ENCODE measurements around the gene SELE.

SELE gene, protein sequence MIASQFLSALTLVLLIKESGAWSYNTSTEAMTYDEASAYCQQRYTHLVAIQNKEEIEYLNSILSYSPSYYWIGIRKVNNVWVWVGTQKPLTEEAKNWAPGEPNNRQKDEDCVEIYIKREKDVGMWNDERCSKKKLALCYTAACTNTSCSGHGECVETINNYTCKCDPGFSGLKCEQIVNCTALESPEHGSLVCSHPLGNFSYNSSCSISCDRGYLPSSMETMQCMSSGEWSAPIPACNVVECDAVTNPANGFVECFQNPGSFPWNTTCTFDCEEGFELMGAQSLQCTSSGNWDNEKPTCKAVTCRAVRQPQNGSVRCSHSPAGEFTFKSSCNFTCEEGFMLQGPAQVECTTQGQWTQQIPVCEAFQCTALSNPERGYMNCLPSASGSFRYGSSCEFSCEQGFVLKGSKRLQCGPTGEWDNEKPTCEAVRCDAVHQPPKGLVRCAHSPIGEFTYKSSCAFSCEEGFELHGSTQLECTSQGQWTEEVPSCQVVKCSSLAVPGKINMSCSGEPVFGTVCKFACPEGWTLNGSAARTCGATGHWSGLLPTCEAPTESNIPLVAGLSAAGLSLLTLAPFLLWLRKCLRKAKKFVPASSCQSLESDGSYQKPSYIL

DNA sequence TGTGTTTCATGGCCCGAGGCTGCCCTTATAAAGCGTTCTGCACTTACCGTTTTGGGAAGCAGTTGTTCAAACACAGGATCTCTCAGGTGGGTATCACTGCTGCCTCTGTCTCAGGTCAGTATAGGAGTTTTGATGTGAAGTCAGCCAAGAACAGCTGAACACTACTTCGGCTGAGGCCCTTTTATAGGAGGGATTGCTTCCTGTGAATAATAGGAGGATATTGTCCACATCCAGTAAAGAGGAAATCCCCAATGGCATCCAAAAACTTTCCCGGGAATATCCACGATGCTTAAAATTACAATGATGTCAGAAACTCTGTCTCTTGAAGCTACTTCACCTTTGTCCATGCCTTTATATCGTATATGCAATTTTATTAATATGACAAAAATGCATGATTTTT lies at the start of gene SELE:
SELE (minus strand) TSS at position 156 of the 400 bp plus-strand sequence. CDS start 467 bp downstream, outside the sequence.
- Mint-ChIP-seq H3K27me3 (peaks cover 11% of the 10 kb centered on the region), H3K27ac (no peak within 1 kb of the TSS), H3K9me3 (no peaks in the 10 kb centered on the region), H3K4me3 (no peak within 1 kb of the TSS), H3K36me3 (ENCODE audit: low read depth) (no peaks in the 10 kb centered on the region), H3K4me1 (no peaks in the 10 kb centered on the region)
- no peak for DNase-seq
- no peak for ATAC-seq

DNA sequence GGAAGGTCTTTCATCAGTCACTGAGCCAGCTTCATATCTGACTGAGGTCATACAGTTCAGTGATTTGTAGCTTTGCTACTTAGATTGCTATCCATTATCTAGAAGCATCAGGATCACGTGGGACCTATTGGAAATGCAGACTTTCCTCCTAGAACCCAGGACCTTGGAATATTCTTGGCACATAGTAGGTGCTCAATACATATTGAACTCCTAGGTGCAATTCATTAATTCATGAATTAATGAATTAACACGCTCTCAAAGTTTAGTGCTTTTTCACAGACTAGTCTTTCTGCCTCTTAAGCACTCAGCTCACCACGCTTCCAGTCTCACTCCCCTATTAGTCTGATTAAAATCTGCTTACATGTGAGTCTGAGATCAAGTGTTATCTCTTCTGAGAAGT lies 48.7 kb upstream of the SELE start:
- Mint-ChIP-seq H3K36me3 (ENCODE audit: low read depth) (no peaks in the 10 kb centered on the region), H3K4me1 (no peaks in the 10 kb centered on the region), H3K4me3 (no peak overlapping the region), H3K27me3 (peaks cover 28% of the 10 kb centered on the region), H3K9me3 (no peaks in the 10 kb centered on the region), H3K27ac (no peak overlapping the region)
- DNase-seq (no peak), ATAC-seq (no peak)

DNA sequence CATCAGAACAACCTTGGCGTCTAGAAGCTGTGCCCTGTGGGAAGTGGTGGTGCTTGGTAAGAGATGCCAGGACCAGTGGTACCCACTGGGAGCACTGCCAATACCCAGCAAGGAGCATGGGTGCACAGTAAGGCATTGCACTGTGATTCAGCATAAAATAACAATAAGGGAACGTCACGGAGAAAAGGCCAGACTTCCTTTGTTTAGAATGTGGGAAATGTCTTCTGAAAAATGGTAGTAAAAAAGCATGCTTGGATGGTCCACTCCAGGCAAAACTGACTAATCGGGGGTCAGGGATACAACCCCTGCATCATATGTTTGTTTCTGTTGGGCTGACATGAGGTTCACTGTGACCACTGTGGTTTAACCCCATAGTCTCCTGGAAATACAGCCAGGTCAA lies 46.1 kb upstream of the SELE start:
- H3K4me3 Mint-ChIP-seq, result no peak overlapping the region
- H3K27ac Mint-ChIP-seq, result no peak overlapping the region
- H3K9me3 Mint-ChIP-seq, result no peaks in the 10 kb centered on the region
- H3K36me3 Mint-ChIP-seq (ENCODE audit: low read depth), result no peaks in the 10 kb centered on the region
- H3K27me3 Mint-ChIP-seq, result peaks cover 14% of the 10 kb centered on the region
- no peaks in the 10 kb centered on the region for H3K4me1 Mint-ChIP-seq
- DNase-seq (no peak), ATAC-seq (no peak)

DNA sequence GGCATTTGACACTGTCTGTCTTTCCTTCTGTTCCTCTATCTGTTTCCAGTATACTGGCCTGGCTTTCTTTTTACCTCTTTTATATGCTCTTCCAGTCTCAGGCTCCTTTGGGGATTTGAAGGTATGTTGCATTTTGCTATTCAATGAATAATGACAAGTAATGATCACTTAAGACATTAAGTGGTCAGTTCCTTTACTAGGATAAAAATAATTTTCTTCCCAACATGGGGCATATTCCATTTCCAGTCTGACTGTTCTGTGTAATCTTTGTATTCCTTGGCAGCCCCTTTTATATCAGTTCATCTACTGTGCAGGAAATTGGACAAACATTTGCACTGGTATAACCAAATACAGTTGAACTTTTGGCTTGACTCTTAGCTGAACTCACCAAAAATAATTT lies 45.3 kb upstream of the SELE start:
- Mint-ChIP-seq H3K4me1 (no peaks in the 10 kb centered on the region), H3K27ac (no peak overlapping the region), H3K36me3 (ENCODE audit: low read depth) (no peaks in the 10 kb centered on the region), H3K4me3 (no peak overlapping the region), H3K9me3 (no peaks in the 10 kb centered on the region), H3K27me3 (peaks cover 7% of the 10 kb centered on the region)
- ATAC-seq (no peak), DNase-seq (no peak)

DNA sequence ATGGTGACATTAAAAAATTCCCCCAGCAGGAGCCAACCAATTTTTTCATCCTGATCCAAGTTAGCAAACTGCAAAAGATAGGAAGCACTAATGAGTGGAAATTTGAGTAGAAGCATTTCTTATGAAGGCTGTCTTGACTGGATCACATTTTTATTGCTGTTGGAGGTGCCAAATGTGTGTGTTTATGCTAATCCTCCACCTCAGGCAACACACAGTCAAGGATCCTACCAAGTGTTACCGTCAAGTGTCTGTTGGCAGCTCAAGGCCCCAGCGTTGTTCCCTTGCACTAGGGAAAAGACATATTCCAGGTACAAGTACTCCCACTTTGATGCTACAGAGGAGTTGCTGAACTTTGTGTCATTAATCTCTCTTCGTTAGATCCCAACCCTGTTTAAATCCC lies 42.6 kb upstream of the SELE start:
- H3K4me1 Mint-ChIP-seq, result no peaks in the 10 kb centered on the region
- H3K27me3 Mint-ChIP-seq, result no peaks in the 10 kb centered on the region
- no peaks in the 10 kb centered on the region for H3K9me3 Mint-ChIP-seq
- H3K36me3 Mint-ChIP-seq (ENCODE audit: low read depth), result no peaks in the 10 kb centered on the region
- no peak overlapping the region for H3K4me3 Mint-ChIP-seq
- DNase-seq (no peak), ATAC-seq (no peak)
- H3K27ac Mint-ChIP-seq, result no peak overlapping the region

DNA sequence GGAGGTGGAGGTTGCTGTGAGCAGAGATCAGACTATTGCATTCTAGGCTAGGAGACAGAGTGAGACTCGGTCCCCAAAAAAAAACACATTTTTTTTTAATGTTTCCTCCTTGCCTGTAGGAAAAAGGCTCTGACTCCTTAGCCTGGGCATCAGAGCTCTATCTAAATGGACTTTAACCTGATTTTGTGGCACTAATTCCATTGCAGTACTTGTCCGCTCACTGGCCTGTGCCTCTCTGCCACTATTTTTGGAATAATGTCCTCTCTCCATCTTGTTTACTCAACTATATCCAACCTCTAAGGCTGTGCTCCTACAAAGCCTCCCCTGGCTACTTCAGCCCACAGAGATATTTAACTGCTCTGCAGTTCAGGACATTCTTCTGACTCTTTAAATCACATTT lies 34.3 kb upstream of the SELE start:
- no peaks in the 10 kb centered on the region for H3K27me3 Mint-ChIP-seq
- H3K9me3 Mint-ChIP-seq, result no peaks in the 10 kb centered on the region
- ATAC-seq (no peak), DNase-seq (no peak)
- no peaks in the 10 kb centered on the region for H3K36me3 Mint-ChIP-seq (ENCODE audit: low read depth)
- H3K27ac Mint-ChIP-seq, result no peak overlapping the region
- H3K4me1 Mint-ChIP-seq, result no peaks in the 10 kb centered on the region
- no peak overlapping the region for H3K4me3 Mint-ChIP-seq

DNA sequence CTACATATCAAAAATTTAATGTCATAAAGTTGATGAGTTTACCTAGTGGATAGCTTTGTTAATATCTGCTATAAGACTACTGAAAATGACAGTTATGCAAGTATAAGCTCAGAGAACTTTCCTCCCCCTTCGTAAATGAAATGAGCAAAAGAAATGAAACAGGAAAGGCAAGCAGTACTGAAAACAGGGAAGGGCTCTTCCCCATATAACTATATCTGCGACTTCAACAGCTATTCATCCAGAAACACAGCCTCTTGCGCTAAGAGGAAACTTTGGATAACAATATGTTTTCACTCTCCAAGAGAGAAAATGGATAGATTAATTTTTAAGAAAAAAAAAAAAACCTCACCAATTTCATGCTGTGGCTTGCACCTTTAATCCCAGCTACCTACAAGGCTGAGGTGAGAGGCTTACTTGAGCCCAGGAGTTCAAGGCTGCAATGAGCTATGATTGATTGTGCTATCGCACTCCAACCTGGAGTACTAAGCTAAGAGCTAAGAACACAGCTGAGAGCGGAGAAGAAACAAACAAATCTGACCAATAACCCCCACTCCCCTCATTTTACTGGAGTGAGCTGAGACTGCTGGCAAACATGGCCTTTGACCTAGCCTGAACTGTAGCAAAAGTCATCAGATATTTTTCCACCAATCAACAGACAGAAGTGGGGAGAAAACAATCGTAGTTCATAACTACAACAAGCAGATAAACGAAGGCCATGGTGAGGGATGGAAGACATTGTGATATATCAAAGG lies 31.9 kb upstream of the SELE start:
- no peaks in the 10 kb centered on the region for H3K27me3 Mint-ChIP-seq
- H3K36me3 Mint-ChIP-seq (ENCODE audit: low read depth), result no peaks in the 10 kb centered on the region
- no peak for ATAC-seq
- DNase-seq, result no peak
- no peak overlapping the region for H3K4me3 Mint-ChIP-seq
- H3K9me3 Mint-ChIP-seq, result no peaks in the 10 kb centered on the region
- H3K27ac Mint-ChIP-seq, result no peak overlapping the region
- H3K4me1 Mint-ChIP-seq, result no peaks in the 10 kb centered on the region

DNA sequence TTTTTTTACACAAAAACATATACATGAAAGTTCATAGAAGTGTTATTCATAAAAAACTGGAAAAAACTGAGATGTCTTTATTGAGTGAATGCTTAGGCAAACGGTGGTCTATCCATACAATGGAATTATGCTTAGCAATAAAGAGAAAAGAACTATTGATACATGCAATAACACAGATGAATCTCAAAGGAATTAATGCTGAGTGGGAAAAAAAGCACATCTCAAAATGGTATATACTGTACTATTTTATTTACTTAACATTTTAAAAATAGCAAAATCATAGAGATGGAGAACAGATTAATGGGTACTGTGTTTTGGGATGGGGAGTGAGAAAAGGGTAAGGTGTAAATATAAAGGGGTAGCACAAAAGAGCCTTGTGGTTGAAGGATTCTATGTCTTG lies 31.0 kb upstream of the SELE start:
- no peak overlapping the region for H3K27ac Mint-ChIP-seq
- peaks cover 2% of the 10 kb centered on the region for H3K27me3 Mint-ChIP-seq
- ATAC-seq, result no peak
- H3K4me3 Mint-ChIP-seq, result no peak overlapping the region
- H3K4me1 Mint-ChIP-seq, result no peaks in the 10 kb centered on the region
- H3K36me3 Mint-ChIP-seq (ENCODE audit: low read depth), result no peaks in the 10 kb centered on the region
- no peak for DNase-seq
- H3K9me3 Mint-ChIP-seq, result no peaks in the 10 kb centered on the region

DNA sequence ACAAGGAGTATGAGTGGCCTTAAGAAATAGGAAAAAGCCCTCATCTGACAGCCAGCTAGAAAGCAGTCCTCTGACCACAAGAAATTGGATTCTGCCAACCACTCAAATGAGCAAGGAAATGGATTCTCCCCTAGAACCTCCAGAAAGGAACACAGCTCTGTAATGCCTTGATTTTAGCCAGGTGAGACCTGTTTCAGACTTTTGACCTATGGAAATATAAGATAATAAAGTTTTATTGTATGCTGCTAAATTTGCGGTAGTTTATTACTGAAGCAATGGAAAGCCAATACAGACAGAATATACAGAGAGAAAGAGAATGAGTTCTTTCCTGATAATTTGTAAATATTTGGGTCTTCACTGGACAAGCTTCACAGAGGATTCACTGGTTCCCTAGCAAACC lies 28.8 kb upstream of the SELE start:
- no peak for DNase-seq
- peaks cover 2% of the 10 kb centered on the region for H3K27me3 Mint-ChIP-seq
- peaks cover 3% of the 10 kb centered on the region for H3K9me3 Mint-ChIP-seq
- no peak for ATAC-seq
- H3K36me3 Mint-ChIP-seq (ENCODE audit: low read depth), result no peaks in the 10 kb centered on the region
- no peaks in the 10 kb centered on the region for H3K4me1 Mint-ChIP-seq
- no peak overlapping the region for H3K4me3 Mint-ChIP-seq
- H3K27ac Mint-ChIP-seq, result no peak overlapping the region

DNA sequence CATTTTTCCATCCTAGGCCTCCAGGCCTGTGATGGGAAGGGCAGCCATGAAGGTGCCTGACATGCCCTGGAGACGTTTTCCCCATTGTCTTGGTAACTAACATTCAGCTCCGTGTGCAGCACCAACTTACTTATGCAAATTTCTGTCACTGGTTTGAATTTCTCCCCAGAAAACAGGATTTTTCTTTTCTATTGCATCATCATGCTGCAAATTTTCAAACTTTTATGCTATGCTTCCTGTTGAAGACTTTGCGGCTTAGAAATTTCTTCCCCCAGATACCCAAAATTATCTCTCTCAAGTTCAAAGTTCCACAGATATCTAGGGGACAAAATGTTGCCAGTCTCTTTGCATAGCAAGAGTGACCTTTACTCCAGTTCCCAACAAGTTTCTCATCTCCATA lies 25.2 kb upstream of the SELE start:
- no peak for DNase-seq
- Mint-ChIP-seq H3K27me3 (peaks cover 2% of the 10 kb centered on the region), H3K4me1 (no peaks in the 10 kb centered on the region), H3K9me3 (peaks cover 3% of the 10 kb centered on the region), H3K27ac (no peak overlapping the region), H3K36me3 (ENCODE audit: low read depth) (no peaks in the 10 kb centered on the region), H3K4me3 (no peak overlapping the region)
- ATAC-seq, result no peak

DNA sequence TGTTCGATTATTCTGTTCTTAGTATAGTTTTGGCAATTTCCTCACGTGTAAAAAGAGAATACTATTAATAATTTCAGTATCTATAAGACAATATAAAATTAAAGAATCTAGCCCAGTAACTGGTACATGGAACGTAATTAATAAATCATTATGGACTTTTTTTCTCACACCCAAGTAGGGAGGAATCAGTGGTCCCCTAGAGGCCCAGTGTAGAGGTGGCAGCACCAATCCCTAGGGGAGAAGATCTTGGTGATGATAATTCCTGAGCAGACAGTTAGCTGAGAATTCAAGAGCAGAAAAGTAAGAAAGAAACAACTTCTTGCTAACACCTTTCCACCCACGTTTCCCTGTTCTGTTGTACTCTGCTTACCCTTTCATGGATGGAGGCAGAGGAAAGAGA lies 19.7 kb upstream of the SELE start:
- Mint-ChIP-seq H3K4me3 (no peak overlapping the region), H3K36me3 (ENCODE audit: low read depth) (no peaks in the 10 kb centered on the region), H3K4me1 (no peaks in the 10 kb centered on the region), H3K9me3 (no peaks in the 10 kb centered on the region), H3K27ac (no peak overlapping the region), H3K27me3 (no peaks in the 10 kb centered on the region)
- DNase-seq (no peak), ATAC-seq (no peak)

DNA sequence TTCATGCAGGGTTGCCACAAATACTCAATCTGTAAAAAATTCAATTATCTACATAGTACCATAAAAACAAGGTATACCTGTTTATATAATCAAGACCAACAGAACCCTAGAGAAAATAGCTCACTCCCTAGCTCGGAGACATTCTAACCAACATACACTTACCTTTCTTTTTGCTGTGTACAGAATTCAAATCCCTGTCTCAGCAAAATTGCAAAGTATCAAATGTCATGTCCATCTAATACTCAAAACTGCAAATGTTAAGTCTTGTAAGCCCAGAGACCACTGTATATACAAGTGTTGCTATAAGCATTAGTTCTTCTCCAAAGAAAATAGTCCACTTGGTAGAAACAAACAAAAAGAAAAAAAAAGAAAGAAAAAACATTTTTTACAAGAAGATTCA lies 16.2 kb upstream of the SELE start:
- no peaks in the 10 kb centered on the region for H3K4me1 Mint-ChIP-seq
- ATAC-seq (no peak), DNase-seq (no peak)
- H3K27ac Mint-ChIP-seq, result no peak overlapping the region
- H3K4me3 Mint-ChIP-seq, result no peak overlapping the region
- H3K36me3 Mint-ChIP-seq (ENCODE audit: low read depth), result no peaks in the 10 kb centered on the region
- H3K27me3 Mint-ChIP-seq, result no peaks in the 10 kb centered on the region
- no peaks in the 10 kb centered on the region for H3K9me3 Mint-ChIP-seq

DNA sequence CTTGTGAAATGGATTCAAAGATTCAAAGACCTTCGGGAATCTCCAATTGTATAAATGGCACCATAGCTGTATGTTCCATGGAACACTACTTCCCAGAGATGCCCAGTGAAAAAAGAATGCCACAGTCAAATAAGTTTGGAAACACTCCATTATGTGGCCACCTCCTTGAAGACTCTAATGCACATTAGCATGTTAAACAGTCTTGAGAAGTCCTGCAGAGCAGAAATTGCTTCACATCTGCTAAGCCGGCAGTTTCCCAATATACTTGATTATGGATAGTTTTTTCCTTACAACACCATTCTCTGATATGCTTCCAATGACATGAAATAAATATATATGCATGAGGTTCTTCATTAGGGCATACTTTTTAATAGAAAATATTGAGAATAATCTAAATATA lies 12.7 kb upstream of the SELE start:
- H3K9me3 Mint-ChIP-seq, result no peaks in the 10 kb centered on the region
- no peak for ATAC-seq
- H3K4me1 Mint-ChIP-seq, result no peaks in the 10 kb centered on the region
- no peak for DNase-seq
- H3K36me3 Mint-ChIP-seq (ENCODE audit: low read depth), result no peaks in the 10 kb centered on the region
- H3K4me3 Mint-ChIP-seq, result no peak overlapping the region
- peaks cover 5% of the 10 kb centered on the region for H3K27me3 Mint-ChIP-seq
- H3K27ac Mint-ChIP-seq, result no peak overlapping the region

DNA sequence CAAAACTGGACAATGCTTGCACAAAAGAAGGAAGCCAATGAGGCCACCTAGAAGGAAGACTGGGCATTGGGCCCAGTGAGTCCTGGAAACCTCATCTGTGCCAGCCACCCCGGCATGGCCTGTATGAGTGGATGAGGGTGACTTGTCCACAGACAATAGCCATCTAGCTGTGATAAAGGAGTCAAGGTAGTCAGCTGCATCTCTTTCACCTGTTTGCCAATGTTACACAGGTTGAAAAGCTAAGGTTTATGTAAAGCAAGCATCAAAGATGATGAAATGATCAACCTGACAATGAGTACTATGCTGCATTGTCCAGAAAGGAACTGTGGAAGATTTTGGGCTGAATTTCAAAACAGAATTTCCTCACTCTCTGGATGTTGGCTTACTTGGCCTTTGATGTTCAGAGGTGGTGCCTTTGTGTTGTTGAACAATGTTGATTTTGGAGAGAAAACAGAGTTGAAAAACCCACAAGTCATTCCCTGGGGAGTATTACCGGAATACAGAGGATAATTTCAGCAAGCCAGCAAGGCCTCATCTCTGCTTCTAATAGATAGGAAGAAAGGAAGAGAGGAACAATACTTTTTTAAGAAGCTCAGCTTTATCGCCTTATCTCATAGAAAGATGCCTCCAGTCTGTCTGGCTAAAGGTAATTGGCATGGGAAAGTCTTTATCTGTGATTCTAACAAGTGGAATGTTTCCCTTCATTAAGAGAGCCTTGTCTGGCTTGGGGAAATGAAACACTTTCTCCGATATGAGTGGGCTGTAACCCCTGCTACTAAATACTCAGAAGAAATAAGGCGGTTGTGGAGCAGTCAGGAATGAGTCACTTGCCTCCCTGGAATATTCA lies 11.4 kb upstream of the SELE start:
- H3K36me3 Mint-ChIP-seq (ENCODE audit: low read depth), result no peaks in the 10 kb centered on the region
- ATAC-seq (no peak), DNase-seq (no peak)
- no peaks in the 10 kb centered on the region for H3K9me3 Mint-ChIP-seq
- H3K27me3 Mint-ChIP-seq, result peaks cover 7% of the 10 kb centered on the region
- H3K4me1 Mint-ChIP-seq, result no peaks in the 10 kb centered on the region
- H3K4me3 Mint-ChIP-seq, result no peak overlapping the region
- no peak overlapping the region for H3K27ac Mint-ChIP-seq

Measured in activated naive CD8-positive, alpha-beta T cell treated with anti-CD3 and anti-CD28 coated beads, Interleukin-2, amount 50 U/mL, for 24 hours (primary cell).